SIG-M5 treated with dmso at 0.1 percent for 504 hours (cell line): ENCODE results near the gene GTPBP1.

ENCODE experiments used
- DNase-seq: peaks from one replicate; lab custom pipeline; 2025; ENCODE audit not compliant: unreplicated experiment; lab: John Stamatoyannopoulos, UW

GTPBP1 gene

DNA sequence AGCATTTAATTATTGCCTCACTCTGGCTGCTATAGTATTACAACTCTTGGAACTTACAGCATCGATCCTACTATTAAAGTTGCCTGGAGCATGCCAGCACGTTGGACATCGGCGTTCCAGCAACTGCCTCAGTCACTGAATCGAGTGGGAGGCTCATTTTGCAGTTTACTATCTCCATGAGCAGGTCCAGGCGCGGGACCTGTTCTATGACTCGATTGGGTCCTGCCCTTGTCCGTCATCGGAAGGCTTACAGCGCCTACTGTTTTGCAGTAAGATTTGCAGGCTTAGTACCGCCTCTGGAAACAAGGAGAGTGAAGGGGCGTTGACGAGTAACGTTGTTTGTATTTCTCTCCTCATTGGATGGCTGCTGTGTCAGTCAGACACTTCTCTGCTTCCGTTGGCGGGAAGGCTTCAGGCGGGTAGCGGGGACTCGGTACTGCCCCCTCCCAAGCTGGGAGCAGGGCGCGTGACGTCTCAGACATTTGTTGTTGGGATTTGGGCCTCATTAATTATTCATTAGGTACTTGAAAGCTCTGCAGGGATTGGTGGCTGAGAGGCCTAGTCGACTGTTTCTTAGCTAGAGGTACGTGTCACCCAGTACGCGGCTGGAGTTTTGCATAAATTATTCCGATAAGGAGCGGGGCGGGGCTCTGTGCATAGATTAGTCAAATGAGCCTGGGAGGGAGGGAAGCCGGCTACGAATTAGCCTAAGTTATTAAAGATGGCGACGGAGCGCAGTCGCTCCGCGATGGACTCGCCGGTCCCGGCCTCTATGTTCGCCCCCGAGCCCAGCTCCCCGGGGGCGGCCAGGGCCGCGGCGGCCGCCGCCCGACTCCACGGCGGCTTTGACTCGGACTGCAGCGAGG is at the start of gene GTPBP1:
Gene GTPBP1, plus strand, starts transcription at position 710 of the 866 bp plus-strand sequence. Its CDS starts 12 bp downstream, at position 722.
- DNase-seq, result peak; percentile 100

DNA sequence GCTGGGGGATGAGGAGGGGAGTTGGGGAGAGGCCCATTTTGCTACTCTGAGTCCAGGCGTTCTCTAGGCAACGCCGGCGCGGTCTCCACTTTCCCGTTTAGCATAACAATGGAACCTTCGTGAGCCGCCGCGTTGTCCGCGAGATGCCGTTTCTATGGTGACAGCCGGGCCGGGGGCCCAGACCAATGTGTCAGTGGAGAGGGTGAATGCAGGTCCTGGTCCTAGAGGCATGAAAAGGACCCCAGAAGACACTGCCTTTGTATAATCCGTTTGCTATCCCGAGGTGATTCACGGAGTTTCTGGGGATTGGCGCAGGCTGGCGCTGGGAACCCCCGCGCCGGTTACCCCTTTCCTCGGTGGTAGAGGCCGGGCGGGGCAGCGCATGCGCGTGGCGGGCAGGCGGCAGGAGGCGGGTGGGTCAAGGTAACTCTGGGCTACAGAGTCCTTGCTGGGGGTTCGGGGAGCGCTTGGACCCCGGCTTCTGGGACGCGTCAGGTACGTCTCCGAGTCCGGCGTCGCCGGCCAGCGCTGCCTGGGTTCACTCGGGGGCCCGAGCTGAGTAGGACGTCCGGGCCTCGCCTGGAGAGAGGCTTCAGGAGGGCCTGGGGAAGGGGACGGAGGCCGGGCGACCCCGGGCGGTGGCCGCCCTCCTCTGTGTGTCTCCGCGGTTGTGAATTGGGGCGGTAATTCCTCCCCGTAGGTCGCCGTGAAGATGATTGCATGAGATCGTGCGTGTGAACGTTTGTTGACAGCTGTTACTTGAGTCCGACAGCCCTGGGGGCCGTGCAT is 49.3 kb upstream of the GTPBP1 start, which contains the start of the genes CBY1 and FAM227A:
Gene CBY1, plus strand, starts transcription at position 383 of the 789 bp plus-strand sequence. CDS start 11,417 bp downstream, outside the sequence.
Gene FAM227A, minus strand, starts transcription at position 137 of the 789 bp plus-strand sequence. CDS start 6,224 bp downstream, outside the sequence.
- peak; percentile 79 for DNase-seq

- peak; percentile 30 for DNase-seq
These were observed 48.5 kb upstream of the GTPBP1 start for GRCh38 chr22:38657045-38657909.

DNA sequence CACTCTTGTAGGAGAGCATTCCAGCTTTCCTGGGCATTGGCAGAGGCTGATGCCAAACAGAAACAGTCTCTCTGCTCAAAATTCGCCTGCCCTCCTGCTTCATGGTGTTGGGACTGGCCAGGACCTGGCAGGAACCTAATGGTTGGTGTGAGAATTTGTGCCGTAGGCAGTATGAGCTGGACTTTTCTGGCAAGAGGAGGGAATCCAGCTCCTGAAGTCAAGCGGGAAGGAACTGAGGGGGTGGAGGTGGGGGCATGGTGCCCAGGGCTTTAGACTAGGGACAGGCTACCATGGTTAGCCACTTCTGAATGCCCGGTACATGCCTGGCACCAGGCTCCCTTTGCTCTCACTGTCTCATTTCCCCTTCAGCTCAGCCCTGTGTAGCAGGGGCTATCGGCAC is 30.9 kb upstream of the GTPBP1 start:
- no peak for DNase-seq

- DNase-seq, result no peak
These were observed 29.9 kb upstream of the GTPBP1 start for GRCh38 chr22:38675833-38676232.

- peak; percentile 88 for DNase-seq
These were observed 24.0 kb upstream of the GTPBP1 start, which contains the start of gene TOMM22 for GRCh38 chr22:38681582-38682335. TOMM22 (plus strand) TSS chr22:38681957; CDS start chr22:38681979, 22 bp downstream.

GRCh38 chr22:38684895-38685294 is 20.8 kb upstream of the GTPBP1 start:
- no peak for DNase-seq

- DNase-seq, result no peak
These were observed 20.0 kb upstream of the GTPBP1 start for GRCh38 chr22:38685761-38686160.

DNA sequence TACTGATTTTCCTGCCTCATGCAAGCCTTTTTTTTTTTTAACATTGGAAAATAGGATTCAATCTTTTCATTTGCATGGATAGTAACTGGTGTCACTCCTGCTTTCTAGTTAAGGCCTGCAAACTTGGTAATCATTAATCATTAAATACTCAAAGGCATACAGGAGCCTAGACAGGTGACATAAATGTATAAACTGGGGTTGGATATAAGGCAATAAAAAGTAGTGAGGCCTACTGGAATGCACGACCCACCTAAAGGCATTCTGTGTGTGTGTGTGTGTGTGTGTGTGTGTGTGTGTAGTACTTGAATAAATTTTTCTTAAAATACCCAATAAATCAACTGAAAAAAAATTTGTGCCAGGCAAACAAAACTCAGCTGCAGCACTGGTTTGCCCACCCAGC is 16.1 kb upstream of the GTPBP1 start:
- no peak for DNase-seq

DNA sequence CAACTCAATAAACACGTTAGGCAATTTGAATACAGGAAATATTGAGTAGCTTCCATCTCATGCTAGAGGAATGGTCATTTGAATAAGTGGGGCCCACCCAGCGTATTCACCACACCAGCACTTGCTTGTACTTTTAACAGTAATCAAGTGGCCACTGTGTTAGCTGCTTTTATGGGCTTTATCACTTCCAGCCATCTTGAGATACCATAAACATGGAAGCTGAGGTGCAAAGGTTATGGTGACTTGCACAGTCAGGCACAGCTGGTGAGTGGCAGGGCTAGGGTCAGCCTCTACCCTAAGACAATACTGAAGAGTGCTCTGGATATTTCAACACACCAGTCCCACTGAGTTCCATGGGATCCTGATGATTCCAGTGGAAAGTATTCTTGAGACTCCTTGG is 11.7 kb upstream of the GTPBP1 start:
- DNase-seq, result no peak

DNA sequence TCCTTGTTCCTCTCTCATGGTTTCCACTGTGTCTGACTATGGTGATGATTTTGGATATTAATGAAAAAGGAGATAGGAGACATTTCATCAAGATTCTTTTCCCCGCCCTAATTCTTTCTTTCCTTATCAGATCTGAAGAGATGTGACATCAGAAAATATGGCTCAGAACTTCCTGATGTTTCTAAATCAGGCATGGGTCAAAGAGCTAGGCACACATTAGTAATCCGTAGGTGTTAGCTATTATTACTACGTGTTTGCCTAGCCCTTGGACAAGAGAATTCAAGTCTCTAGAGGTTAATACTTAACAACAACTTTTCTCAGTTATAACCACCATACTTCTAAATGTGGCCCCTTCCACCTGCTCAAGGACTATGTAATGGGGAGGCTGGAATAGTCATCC is 10.8 kb upstream of the GTPBP1 start:
- no peak for DNase-seq

- peak; percentile 39 for DNase-seq
These were observed 8.9 kb upstream of the GTPBP1 start for GRCh38 chr22:38696606-38697424.

GRCh38 chr22:38697425-38698089 is 8.2 kb upstream of the GTPBP1 start:
- no peak for DNase-seq

DNA sequence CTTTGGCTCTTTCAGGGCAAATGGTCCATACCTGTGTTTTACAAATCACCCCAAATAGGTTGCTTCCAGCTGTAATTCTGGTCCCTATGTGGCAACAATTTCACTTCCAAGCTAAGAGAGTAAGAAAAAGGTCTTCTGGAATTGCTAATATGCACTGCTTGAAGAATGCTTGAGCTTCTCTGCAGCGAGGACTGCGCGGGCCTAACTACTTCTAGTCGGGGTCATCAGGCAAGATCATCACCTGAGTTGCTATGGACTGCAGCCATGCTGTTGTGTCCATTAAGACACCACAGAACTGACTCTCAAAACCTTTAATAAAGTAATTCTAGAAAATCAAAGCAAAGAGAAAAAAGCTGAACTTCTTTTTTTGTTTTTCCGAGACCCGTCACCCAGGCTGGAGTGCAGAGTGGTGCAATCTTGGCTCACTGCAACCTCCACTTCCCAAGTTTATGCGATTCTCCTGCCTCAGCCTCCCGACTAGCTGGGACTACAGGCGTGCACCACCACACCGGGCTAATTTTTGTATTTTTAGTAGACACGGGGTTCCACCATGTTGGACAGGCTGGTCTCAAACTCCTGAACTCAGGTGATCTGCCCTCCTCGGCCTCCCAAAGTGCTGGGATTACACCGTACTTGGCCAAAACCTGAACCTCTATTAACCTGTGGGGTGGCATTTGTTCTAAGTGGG is 7.2 kb upstream of the GTPBP1 start:
- no peak for DNase-seq

- no peak for DNase-seq
These were observed 6.6 kb upstream of the GTPBP1 start for GRCh38 chr22:38699143-38699542.

GRCh38 chr22:38699784-38700183 is 6.0 kb upstream of the GTPBP1 start:
- DNase-seq, result no peak

DNA sequence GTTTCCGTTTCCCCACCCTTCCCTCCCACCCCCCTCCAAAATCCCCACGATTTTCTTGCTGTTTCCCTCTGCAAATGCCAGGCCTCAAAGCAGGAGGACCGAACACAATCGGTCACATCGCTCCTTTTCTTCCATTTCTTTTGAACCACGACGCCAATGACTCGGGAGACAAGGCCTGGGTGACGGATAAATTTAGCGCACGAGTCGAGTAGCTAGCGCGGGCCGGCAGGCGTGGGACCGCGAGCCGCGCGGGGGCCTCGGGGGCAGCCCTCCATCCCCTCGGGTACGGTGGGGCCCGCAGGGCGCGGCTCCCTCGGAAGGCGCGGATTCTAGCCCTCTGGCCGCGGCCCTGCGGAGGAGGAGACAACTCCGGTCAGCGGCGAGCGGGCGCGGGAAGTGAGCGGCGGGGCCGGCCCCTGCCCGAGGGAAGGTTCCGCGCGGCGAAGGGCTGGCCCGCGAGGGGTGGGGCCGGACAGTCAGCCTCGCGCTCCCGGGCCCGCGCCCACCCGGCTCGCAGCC is 5.4 kb upstream of the GTPBP1 start:
- peak; percentile 49 for DNase-seq
